SH-SY5Y (cell line): ENCODE data around the gene OR10A3.

ENCODE experiments used
- GATA2 ChIP-seq: IDR thresholded peaks from 2 replicates; pipeline ENCODE4 v1.6.1; 2011; ENCODE audit warnings: mild to moderate bottlenecking, low read depth, low read length
- GATA3 ChIP-seq: IDR thresholded peaks from 2 replicates; pipeline ENCODE4 v1.6.1; 2011; ENCODE audit warnings: low read depth, mild to moderate bottlenecking, low read length, moderate library complexity

DNA sequence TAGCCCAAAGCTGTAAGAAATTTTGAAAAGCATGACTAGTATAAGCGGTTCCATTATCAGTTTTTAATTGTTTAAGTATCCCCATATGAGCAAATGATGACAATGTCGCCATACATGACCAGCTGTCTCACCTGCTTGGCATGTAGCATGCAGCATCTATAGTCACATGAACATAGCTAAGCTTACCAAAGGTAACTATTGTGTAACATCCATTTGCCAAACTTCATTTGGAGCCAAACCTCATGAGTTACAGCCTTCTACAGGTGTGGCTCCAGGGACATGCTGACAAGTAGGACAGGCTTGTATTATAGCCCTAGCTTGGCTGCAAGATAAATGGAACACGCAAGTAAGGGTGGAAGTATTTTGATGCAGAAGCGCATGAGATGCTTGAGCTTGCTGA lies 40.8 kb downstream of the OR10A3 start:
- TF ChIP-seq GATA2 (no peak), GATA3 (no peak)
